Caki2 (cell line): Measurements from ENCODE around the gene STMN3. TPM values are rescaled to one million over a fixed set of nuclear protein-coding genes. Genes with fewer than 3 reads are reported as not detected.
"Not testable (repeated sequence)": the region's sequence is repeated elsewhere in the genome, so short reads cannot be mapped to it uniquely, and the experiment has no call there.

Experiments
- DNase-seq: peaks from one replicate; pipeline ENCODE4 v3.0.0-alpha.2; 2015; ENCODE audit warnings: low read depth
- in situ Hi-C: cut with HindIII; loops from 2 replicates; pipeline ENCODE4 v1.10.0; 2016; ENCODE audit warnings: low sequenced_read_pairs, low pct_unique_long_range_greater_than_20kb, mixed read lengths
- total RNA-seq: library from RNA; depleted of rRNA; stranded (reverse); fragments of >200 nt; shearing (Covaris generic); gene quantifications from 2 replicates; pipeline ENCODE4 v1.2.3, GENCODE V29; 2014; ENCODE audit warnings: low replicate concordance

The STMN3 gene
- total RNA-seq, 1 experiment from 2014 or later, result 70.6 TPM

DNA sequence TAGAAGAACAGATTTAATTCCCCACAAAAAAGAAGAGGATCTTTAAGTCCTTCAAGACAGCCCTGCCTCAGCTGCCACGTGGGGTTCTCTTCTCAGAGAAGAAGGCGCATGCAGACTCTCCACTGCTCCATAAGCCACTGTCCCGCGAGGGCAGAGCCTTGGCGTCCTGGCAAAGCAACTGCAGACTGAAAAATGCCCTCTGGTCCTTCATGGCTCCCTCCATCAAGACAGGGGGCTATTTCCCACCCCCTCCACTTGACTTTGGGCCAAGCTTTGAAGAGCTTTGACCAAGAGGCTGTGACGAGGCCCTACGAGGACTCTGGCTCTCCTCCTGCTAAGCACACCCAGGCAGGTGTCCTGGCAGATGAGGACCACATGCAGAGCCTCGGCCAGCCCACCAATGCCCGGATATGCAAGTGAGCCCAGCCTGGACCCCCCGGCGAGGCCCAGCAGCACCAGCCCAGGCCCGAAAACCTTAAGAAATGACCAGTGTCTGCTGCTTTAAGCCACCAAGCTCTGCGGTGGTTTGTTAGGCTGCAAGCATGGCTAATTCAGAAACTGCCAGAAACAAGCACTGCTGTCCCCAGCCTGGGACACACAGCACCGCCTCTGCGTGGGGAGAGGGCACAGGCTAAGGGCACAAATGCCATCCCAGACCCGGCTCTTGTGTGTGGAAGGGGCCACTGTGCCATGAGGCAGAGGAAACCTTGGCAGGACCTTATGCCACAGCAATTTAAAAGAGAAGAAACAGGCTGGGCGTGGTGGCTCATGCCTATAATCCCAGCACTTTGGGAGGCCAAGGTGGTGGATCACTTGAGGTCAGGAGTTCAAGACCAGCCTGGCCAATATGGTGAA is 42.4 kb downstream of the STMN3 start:
- DNase-seq, result no peak
- in situ Hi-C loops, result no loop called here

GRCh38 chr20:63606686-63607085 is 46.5 kb downstream of the STMN3 start:
- in situ Hi-C loops, result no loop called here
- no peak for DNase-seq

DNA sequence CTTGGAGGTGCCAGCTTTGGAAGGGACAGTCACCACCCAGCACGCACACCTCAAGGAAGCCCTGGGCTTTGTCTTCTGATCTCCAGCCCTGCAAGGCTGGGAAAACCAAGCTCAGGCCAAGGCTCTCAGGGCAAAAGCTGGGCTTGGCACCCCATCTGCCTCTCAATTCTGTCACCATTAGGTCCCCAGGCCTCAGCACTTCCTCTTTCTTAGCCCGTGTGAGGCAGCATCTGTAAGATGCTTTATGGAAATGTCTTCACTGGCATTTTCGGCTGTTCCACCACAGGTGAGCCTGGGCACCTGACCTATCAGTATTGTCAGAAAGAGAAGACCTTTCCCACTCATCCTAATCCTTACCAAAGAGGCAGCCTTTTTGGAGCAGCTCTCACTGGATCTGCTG is 50.9 kb downstream of the STMN3 start:
- in situ Hi-C loops, result no loop called here
- no peak for DNase-seq

DNA sequence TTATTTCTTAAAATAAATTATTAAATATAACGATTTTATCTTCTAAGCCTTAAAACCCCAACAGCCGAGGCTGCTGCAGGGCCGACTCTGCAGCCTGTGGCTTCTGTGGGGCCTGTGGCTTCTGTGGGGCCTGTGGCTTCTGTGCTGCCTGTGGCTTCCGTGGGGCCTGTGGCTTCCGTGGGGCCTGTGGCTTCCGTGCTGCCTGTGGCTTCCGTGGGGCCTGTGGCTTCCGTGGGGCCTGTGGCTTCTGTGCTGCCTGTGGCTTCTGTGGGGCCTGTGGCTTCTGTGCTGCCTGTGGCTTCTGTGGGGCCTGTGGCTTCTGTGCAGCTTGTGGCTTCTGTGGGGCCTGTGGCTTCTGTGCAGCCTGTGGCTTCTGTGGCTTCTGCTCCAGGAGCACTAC is 51.5 kb downstream of the STMN3 start:
- in situ Hi-C loops, DNase-seq: not testable (repeated sequence)

GRCh38 chr20:63599396-63600050 is 53.7 kb downstream of the STMN3 start:
- DNase-seq, result no peak
- in situ Hi-C loops, result loop anchor here (25.0 kb wide), 1 partner anchor 312 kb away; the partner anchor contains the start of gene COL20A1

DNA sequence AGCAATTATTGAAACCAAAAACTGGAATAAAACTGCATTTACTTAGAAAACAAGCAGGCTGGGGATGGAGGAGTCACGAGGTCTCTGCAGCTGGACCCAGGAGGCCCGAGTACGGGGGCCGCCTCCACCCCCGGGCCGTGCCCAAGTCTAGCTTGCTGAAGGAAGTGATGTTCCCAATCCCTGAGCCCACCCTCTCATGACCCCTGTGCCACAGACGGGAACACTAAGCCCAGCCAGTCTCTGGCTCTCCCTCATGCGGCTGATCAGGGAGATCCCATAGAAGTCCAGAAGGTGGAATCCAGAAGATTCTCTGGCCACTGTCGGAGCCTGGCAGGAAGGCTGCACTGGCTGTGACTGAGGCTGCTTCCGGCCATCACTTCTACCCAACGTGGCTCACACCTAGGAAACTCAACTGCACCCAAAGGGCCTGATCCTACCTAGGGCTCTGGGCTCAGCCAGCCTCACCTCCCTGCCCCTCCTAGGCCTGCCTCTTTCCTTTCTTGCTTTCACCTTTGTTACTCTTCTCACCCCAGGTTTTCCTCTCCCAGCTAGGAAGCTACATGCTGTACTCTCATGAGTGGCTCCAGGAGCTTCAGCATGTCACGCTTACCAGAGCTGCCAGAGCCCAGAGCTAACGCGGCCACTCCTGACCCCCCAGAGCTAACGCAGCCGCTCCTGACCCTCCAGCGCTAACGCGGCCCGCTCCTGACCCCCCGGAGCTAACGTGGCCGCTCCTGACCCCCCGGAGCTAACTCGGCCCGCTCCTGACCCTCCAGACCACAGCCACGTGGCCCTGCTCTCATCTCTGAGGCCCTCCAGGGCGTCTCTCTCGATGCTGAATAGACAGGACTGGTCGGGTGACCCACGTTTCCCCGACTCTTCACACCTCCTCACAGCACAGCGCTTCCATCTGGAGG is 54.5 kb downstream of the STMN3 start:
- DNase-seq, result no peak
- in situ Hi-C loops, result loop anchor here (25.0 kb wide), 1 partner anchor 311 kb away; the partner anchor contains the start of gene COL20A1

GRCh38 chr20:63597651-63598478 is 55.4 kb downstream of the STMN3 start:
- DNase-seq, result no peak
- in situ Hi-C loops, result loop anchor here (25.0 kb wide), 1 partner anchor 311 kb away; the partner anchor contains the start of gene COL20A1

GRCh38 chr20:63596423-63596822 is 56.8 kb downstream of the STMN3 start:
- in situ Hi-C loops, result loop anchor here (25.0 kb wide), 1 partner anchor 309 kb away; the partner anchor contains the start of gene COL20A1
- no peak for DNase-seq

DNA sequence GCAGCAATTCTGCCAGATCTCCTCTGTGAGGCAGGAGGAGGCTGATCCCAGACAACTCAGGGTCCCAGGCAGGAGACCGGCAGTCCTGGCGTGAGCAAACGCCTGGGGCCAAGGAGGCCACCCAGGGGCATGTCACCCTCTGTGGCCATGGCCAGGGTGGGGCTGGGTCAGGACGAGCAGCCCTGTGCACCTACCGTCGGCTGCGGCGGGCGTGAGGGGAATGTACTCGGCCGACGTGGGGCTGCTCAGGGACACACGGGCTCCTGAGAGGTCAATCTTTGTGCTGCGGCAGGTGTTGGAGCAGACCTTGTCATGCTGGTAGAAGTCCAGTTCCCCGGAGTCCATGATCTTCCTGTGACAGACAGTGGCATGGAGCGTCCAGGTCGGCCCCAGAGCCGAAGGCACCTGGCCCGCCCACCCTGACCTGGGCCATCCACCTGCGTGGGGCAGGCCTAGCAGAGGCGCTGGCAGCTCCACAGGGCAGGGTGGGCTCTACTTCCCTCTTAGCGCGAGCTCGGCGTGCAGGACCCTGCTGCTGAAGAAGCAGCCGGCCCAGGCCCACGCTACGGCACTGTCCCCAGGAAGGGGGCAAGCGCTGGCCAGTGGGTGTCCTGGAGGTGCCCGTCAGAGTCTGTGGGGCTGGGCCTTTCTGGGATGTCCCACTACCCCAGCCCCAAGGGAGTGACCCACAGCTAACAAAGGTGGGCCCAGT is 57.7 kb downstream of the STMN3 start:
- in situ Hi-C loops, result loop anchor here (25.0 kb wide), 1 partner anchor 308 kb away; the partner anchor contains the start of gene COL20A1
- no peak for DNase-seq

DNA sequence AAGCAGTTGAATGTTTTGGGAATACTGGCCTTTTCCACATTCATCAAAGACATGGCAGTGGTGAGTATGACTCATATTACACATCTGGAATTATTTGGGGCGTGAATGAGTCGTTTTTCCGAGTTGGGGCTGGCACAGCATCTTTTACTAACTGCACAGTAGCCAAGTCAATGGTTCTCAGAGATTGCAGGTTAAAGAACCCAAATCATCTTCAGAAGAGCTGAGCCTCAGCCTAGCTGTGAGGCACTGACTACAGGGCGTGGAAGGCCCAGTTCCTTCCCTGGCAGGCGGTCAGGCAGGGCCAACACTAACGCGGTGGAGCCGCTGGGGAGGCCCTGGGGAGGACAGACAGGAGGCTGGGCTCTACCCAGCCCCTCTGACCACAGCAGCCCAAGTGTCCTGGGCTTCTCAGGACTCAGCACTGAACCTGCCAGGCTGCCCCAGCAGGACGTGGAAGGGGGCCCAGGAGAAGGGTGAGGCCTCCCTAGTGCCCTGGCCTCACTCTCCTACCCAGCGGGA is 59.1 kb downstream of the STMN3 start:
- DNase-seq, result no peak
- in situ Hi-C loops, result loop anchor here (25.0 kb wide), 1 partner anchor 307 kb away; the partner anchor contains the start of gene COL20A1

GRCh38 chr20:63592661-63593060 is 60.6 kb downstream of the STMN3 start:
- in situ Hi-C loops, result loop anchor here (25.0 kb wide), 1 partner anchor 305 kb away; the partner anchor contains the start of gene COL20A1
- DNase-seq, result no peak

DNA sequence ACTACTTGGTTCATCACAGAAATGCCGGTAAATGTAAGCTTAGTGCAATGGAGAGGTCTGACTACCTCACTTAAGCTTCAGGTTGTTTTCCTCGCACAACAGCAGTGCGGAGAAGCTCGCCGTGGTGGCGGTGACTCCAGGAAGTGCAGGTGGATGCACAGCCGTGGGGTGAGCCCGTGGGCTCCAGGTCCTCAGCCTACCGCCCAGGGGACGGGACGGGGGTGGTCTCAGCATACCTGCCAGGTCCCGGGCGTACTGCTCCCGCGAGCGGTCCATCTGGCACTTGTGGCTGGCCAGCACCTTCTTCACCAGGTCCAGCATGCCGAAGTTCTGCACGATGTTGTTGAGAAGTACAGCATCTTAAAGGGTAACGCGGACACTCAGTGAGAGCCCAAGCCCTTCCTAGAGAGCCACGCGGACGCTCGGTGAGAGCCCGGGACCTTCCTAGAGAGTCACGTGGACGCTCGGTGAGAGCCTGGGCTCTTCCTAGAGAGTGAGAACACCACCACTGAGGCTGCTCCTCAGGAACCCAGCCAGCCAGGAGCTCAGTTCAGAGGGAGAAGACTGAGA is 61.4 kb downstream of the STMN3 start:
- in situ Hi-C loops, result loop anchor here (25.0 kb wide), 1 partner anchor 305 kb away; the partner anchor contains the start of gene COL20A1
- DNase-seq, result no peak

GRCh38 chr20:63591147-63591533 is 62.1 kb downstream of the STMN3 start:
- no peak for DNase-seq
- in situ Hi-C loops, result loop anchor here (25.0 kb wide), 1 partner anchor 304 kb away; the partner anchor contains the start of gene COL20A1

DNA sequence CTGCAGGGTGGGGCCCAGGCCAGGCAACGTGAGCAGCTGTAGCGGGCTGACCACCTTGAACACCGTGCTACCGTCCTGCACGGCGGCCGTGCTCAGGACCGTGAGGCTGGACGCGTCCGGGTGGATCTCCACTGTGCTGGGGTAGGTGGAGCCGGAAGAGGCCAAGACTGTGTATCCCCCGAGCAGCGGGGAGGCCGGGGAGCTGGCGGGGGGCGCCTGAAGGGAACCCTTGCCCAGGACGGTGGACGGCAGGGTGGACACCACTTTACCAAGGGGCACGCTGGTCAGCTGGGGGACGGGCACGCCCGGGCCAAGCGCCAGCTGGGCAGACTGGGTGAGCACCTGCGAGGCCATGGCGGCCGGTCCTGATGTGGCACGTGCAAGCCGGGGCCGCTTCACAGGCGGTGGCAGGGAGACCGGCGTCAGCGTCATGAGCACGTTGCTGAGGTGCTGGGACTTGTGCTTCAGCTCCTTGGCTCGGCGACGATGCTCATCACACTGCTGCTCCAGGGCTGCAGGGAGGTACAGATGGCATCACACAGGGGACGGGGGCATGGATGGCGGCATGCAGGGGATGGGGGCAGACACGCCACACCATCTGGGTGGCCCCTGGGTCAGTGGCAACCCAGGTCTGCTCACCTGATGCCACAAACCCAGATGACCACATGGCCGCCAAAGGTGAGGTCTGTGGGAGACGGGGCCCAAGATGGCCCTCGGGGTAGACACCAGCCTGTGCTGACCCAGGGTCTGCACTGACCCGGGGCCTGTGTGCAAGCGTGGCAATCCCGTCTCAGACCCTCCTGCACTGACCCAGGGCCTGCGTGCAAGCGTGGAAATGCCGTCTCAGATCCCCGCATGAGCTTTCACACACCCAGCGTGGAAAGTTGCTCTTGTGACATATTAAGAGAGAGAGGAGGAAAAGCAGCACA is 62.7 kb downstream of the STMN3 start:
- no peak for DNase-seq
- in situ Hi-C loops, result loop anchor here (25.0 kb wide), 1 partner anchor 303 kb away; the partner anchor contains the start of gene COL20A1
